NCI-H2196 (cell line): Measurements from ENCODE around the gene SYP.
"Not testable (repeated sequence)": the region's sequence is repeated elsewhere in the genome, so short reads cannot be mapped to it uniquely, and the experiment has no call there.

Experiments
- DNase-seq: peaks from one replicate; lab custom pipeline; 2025; ENCODE audit not compliant: unreplicated experiment; lab: John Stamatoyannopoulos, UW

SYP gene

DNA sequence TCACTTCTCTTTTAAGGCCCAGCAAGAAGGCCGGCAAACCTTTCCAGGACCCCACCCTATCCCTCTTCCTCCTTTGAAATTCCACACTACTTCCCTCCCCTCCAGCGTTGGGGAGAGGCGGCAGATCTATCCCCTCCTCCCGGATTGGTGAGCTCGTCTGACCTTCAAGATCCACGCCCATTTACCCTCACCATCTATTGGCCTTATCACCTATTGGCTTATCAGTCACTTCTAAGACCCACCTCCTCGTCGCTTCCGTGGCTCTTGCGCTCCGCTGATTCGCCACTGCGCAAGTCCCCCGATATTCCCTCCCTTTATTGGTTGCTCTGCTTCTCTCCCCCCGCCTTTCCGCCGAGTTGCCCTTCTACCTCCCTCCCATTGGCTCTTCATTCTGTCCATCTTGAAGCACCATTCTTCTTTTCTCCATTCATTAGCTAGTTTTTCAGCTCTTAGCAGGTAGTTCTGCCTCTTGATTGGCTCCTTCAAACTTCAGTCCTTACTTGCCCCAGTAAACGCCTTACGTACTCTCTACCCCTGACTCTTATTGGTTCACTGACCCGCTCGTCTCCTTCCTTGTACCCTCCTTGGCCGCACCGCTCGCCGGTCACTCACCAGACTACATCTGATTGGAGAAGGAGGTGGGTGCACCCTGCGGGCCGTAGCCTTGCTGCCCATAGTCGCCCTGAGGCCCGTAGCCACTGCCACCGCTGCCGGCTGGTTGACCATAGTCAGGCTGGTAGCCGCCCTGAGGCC is 9.0 kb downstream of the SYP start:
- DNase-seq: peak; percentile 95

DNA sequence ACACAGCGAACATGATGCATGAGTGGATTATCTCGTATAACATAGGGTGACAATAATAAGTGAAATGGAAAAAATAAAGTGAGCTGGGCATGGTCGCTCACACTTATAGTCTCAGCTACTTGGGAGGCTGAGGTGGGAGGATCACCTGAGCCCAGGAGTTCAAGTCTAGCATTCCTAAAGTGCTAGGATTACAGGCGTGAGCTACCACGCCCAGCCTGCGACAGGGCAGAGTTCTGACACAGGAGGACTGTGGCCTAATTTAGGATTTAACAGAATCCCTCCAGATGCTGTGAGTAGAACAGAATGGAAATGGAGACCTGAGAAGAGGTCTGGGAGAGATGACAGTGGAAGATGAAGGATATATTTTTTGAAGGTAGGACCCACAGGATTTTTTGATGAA is 10.4 kb downstream of the SYP start:
- no peak for DNase-seq

DNA sequence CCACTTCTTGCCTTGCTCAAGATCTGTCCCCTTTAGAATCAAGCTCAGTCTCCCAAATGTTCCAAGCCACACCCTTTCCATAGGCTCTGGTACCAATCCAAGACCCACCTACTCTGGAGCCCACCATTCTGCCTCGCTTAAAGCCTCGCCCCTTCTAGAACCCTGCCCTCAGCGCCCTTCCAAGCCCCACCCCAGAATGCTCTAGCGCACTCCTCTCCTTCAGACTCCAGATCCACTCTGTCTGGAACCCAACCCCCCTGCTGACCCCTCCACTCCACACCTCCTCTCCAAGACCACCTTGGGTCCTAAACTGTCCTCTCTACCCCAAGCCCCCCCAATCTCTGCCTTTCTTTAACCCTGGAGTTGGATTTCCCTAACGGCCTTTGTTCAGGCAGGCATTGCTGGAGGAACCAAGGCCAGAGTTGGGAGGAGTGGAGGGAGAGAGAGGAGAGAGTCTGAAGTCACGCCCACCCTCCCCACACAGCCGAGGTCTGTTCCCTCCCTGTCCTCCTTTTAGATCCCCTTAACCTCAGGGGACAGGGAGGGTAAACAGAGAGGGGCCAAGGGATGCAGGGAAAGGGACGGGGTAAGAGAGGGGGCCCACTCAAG is 11.4 kb downstream of the SYP start:
- no peak for DNase-seq

DNA sequence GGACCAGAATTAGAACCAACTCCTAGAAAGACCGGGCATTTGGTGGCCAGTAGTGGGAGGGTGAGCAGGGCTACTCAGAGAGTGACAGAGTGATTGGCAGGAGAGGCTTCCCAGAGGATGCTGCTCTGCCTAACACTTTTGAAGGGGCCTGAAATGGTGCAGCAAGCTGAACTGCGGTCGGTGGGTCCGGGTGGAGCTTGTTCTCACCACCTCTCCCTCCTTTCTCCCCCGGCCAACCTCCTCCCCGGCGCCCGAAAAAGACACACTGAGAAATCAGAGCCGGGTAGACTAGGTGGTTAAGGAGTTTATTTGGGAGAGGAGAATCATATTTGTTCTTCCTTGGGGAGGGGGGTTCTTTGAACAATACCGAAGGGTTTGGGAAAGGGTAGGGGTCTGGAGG is 12.5 kb downstream of the SYP start:
- DNase-seq: no peak

DNA sequence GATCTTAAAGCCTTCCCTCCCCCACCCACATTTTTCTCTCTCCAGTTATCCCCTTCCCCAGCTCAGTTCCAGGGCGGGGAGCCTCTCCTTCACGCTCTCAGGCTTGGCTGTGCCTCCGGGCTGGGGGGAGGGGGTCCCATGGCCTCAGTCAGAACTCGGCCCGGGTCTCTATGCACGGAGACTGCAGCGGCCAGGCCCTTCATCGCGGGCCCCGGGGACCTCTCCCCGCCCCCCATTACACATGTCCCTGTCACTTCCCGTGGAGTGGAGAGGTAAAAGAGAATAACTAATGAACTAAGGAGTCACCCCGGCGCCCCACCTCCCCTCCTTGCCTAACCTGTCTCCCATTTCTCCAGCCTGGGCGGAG is 13.0 kb downstream of the SYP start:
- DNase-seq: no peak

DNA sequence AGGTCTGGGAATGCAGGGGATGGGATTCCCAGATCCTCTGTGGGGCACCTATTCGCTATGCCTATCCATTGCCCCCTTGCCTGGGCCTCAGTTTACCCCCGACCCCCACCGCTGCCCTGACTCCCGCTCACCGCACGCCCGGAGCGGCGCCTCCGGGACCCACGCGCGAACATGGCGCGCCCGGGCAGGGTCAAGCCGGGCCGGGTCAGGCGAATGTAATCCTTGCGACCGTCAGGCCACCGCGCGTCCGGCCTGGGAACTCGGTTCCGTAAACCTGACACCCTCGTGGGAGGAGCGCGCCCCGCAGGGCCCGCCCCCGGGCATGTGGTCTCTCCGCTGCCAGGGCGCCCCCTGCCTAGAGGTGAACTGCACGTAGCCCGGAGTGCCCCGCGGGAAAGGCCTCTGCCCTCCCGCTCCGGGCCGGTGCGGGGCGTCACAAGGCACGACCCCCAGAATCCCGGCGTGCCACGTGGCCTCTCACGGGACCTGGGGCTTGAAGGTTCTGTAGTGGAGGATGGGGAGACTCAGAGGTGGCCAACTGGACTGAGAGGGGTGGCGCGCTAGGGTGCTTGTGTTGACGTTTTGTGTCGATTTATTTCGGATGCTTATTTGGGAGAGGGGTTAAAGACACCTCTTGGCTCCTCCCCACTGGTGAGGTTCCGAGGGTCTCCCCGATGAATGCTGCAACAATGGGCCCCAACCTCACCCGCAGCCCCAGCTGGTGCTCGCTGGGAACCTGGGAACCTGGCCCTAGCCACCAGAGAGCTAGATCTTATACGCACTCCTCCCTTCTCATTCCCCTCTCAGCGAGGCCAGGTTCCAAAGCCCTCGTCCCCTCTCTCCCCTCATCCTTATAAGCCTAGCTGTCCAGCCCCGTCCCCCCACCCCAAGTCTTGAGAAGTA is 13.6 kb downstream of the SYP start, which contains the start of gene PRICKLE3:
Gene PRICKLE3, minus strand, starts transcription at position 249 of the 903 bp plus-strand sequence. Its CDS starts 76 bp downstream, at position 173.
- peak; percentile 70 for DNase-seq

DNA sequence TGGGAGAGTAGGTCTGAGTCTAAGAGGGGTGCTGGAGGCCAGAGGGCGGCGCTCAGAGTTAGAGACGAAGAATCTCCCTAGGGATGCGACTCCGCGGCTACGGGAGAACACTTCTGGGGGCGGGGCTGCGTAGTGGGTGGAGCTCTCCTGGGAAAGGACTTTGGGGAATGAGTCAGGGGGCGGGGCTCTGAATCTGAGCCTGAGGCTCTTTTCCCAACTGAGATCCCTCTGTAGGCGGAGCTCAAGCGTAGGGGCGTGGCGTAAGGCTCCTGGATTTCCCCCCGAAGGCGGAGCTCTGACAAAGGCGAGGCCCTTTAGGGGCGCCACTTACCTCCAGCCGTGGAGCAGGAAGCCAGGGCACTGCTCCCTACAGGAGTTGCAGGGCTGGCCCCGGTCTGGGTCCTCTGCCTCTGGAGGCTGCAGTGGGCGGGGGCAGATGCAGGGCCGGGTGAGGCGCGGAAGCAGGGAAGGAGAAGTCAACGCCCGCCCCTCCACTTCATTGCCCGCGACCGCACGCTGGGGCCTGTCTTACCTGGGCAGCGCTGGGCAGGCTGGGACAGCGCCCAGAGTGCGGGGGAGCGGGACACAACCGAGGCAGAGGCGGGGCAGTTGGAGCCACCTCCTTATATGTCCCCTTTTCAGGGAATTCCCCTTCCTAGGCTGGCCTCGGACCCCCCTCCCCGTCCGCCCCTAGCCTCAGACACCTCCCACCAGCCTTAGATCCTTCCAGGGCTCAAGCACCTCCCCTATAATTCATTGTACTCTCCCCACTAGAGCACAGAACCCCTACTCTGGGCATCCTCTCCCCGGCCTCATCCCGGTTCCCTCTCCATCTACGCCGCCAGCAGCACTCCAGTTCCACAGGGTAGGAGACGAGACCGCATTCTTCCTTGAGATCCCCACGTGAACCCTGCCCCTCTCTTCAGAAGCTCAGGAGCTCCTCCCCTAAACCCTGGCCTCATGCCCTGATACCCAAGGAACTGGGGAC is 15.4 kb downstream of the SYP start:
- DNase-seq: peak; percentile 87

DNA sequence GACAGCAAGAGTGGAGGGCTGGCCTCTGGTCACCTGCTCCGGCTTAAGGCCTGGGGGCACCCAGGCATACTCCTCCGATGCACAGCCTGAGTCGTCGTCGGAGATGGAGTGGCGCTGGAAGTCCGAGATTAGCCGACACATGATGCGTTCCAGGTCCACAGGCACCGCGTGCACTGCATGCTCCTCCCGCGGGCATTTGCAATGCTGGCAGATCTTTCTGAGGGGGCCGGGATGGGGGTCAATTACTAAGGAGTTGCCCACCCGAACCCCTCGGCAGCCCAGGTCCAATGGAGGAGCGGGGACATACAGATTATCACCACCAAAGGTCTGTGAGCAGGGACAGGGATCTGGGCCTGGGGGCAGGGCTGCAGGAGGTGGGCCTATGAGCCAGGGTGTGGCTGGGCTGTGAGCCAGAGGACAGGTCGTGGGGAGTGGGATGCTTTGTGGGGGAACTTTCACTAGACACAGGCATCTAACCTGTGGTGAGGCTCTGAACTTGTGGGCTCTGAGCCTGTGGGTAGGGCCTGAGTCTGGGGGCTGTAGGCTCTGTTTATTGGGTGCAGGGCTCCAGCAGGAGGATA is 16.2 kb downstream of the SYP start:
- DNase-seq: no peak

DNA sequence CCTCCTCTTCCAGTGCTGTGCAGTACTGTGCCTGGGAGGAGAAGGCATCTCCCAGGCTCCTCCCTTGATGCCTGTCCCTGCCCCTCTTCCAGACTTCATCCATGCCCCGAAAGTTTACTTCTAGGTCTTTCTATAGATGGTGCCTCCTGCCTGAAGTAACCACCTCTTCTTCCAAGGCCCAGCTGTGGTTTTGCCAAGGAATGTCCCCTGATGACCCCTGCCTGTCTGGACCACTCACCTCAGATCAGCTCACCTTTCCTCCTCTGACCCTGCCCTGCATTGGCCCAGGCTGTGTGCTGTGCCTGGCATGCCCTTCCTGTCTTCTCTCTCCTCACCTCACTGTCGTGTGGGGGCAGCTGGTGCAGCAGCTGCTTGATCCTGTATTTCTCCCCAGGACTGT is 20.6 kb downstream of the SYP start:
- no peak for DNase-seq

DNA sequence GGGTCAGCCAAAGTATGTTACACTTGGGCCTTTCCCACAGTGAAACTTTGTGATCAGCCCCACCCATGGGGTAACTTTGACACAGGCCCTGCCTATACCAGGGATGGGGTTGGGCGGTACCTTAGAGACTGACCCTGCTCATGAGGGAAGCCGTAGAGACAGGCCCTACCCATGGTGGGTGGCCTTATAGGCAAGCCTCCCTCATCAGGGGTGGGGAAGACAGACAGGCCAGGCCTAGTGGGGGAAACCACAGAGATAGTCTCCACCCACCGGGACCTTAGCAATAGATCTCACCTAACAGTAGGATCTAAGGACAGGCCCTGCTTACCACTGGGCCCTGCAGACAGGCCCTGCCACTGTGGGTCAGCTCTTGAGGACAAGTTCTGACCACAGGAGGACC is 21.5 kb downstream of the SYP start:
- no peak for DNase-seq

DNA sequence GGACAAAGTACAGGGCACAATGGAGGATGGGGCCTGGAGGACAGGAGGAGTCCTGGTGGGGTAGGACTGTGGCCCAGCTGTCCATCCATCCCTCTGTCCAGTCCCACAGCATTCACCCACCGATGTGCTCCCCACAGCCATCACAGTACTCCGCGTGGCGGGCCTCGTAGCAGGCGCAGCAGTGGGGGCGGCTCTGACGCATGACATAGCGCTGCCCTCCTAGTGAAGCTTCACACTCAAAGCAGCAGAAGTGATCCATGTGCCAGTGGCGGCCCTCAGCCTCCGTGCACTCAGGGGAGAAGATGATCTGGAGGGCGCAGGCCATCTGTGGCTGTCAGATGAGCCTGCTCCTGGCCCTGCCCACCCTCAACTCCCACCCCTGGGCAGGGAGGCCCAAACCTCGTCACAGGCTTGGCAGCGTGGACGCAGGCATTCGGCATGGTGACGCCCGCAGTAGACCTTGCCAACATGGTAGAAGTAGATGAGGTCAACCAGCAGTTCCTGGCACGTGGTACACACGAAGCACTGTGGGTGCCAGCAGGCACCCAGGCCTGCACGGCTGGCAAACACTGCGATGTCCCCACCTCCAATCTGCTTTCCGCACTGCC is 22.0 kb downstream of the SYP start:
- DNase-seq: no peak

DNA sequence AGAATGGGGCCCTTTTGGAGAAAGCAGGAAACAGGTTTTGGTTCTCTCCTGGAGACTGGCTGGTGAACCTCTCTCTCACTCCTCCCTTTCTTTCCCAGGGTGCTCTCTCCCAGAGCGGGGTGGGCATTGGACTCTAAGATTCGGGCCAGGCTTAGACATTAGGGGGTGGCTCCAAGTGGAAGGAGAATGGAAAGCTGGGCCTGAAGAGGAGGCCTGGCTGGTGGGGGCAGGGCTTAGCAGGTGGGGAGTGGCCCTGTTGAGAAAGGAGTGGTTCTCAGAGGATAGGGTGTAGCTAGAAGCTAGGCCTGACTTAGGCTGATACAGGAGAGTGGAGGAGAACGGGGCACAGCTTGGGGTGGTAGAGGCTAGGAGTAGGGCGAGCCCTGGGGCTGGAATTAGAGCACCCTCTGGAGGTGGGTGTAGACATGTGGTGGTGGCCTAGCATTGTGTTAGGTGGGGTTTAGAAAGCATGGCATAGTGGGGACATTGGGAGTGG is 22.6 kb downstream of the SYP start:
- no peak for DNase-seq

DNA sequence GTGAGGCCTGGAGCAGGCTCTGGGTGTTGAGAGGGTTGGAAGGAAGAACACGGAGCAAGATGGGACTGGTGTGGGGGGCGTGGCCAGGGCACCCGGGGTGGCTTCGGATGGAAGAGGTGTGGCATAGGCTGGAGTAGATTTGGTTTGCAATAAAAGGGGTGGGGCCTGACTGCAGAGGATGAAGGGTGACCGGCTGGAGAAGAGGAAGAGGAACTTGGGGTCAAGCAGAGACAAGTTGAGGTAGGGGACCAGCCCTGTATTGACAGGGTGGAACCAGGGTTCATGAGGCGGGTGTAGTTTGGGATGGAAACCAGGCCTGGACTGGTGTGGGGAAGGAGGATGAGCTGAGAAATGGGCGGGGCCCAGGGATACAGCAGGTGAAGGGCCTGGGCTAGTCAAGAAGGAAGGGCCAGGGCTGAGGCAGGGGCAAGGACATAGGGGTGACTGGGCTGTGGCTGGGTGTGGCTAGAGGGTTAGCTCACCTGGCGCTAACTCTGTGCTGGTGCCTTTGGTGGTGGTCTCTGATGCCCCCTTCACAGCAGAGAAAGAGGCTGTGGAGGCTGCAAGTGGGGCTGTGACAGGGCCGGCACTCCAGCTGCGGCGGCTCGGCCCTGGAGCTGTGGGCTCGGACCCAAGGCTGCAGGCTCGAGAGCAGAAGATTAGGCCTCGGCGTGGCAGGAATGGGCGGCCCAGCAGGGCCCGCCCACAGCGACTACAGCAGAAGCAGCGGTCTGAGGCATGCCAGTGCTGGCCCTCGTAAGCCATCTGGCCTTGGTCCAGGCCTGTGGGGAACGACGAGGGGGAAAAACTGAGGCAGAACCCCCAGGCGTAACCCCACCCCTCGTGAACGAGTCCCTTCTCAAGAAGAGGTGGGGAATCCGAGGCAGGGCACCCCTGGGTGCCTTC is 23.3 kb downstream of the SYP start:
- no peak for DNase-seq

DNA sequence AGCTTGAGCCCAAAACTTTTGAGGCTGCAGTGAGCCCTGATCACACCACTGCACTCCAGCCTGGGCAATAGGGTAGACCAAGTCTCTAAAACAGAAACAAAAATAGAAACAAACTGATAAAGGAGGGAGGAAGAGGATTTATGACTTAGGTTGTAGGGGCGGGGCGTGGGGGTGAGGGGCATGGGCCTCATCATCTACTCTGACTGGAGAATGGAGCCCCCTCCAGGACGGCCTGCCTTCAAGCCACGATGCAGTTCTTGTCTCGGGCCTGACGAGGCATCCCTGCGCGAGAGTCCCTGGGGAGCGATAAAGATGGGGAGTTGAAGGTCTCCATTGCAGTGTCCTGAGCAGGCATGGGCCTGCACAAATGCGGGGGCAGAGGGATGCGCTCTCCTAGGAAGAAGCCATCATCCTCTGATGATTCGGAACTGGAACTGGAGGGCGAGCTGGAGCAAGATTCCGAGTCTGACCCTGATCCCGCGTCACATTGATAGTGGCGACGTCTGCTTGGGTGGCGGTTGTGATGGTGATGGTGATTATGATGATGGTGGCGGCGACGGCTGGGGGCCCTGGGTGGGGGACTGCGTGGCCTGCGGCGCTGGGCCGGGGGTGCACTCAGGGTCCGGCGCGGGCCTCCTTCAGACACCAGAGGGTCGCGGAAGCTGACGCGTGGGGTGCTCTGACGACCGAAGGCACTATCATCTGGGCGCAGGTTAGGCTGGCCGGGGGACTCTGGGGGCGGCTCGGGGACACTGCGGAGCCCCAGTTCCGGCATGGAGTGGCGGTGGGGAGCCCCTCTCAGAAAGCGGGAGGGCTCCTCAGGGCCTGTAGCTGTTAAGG is 24.3 kb downstream of the SYP start:
- no peak for DNase-seq

DNA sequence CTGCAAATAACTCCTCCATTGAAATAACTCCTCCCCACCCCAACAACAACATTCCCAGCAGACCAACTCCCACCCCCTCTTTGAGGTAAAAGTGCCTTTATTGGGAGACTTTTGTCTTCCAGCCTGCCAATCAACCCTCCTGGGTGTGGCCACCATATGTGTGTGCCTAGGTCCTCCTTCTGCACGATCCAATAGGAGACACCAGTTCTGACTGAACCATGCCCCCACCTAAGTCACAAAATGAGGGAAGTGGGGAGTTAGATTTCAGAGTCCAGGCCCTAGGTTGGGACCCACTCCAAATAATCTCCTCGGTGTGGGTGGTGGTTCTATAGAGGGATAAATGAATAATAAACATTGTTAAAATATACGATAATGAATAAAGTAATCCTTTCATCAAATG is 25.3 kb downstream of the SYP start:
- DNase-seq: peak; percentile 26

DNA sequence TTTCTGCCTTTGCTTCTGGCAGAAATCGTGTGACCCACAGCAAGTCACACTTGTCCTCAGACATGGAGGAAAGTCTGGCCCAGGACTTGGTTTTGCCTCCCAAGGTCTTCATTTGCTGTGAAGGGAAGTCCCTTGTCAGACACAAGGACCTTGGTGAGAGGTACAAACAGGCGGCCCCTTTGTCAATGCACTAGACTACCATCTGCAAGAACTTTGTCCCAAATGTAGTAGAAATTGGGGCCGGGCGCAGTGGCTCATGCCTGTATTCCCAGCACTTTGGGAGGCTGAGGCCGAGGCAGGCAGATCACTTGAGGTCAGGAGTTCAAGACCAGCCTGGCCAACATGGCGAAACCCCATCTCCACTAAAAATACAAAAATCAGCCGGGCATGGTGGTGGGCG is 26.4 kb downstream of the SYP start:
- DNase-seq: not testable (repeated sequence)

DNA sequence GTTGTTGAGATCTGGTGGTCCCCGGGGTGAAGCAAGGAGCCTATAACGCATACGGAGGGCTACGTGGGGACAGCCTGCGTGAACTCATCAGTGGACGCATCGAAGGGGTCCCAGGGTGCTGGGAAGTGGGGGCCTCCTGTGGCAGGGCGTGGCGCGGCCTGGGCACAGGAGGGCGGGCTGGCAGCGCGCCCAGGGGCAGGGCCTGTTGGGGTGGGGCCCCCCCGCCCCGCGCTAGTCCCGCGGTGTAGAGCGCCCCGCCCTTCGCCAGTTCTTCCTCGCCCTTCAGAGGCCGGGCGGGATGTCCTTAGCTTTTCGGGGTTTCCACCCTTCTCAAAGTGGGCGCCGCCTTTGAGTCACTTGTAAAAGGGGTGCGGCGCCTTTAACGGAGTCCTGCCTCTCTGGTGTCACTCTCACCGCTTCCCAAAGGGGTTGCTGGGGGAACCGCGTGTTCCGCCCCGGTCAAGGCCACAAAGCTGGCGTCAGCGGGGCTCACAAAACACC is 27.7 kb downstream of the SYP start:
- DNase-seq: peak; percentile 46
